ENCODE data around the gene GAPVD1.
"Not testable (repeated sequence)": the region's sequence is repeated elsewhere in the genome, so short reads cannot be mapped to it uniquely, and the experiment has no call there.

The GAPVD1 gene

GRCh38 chr9:125246261-125246667, 15.4 kb upstream of the GAPVD1 start:
- DNase-seq (ENCODE audit: low spot score), result no peak

- no peak for DNase-seq (ENCODE audit: low spot score)
Measured at GRCh38 chr9:125254231-125254630, 7.4 kb upstream of the GAPVD1 start.

GRCh38 chr9:125255781-125256391, 5.7 kb upstream of the GAPVD1 start:
- DNase-seq (ENCODE audit: low spot score), result peak; percentile 70

- no peak for DNase-seq (ENCODE audit: low spot score)
Measured at GRCh38 chr9:125258160-125258785, 3.4 kb upstream of the GAPVD1 start.

GRCh38 chr9:125258832-125259534, 2.6 kb upstream of the GAPVD1 start:
- DNase-seq (ENCODE audit: low spot score), result no peak

GRCh38 chr9:125260561-125260960, 1.1 kb upstream of the GAPVD1 start:
- no peak for DNase-seq (ENCODE audit: low spot score)

GRCh38 chr9:125262294-125262991, 817 bp downstream of the GAPVD1 start:
- DNase-seq (ENCODE audit: low spot score), result peak; percentile 63

GRCh38 chr9:125264068-125264467, 2.4 kb downstream of the GAPVD1 start:
- DNase-seq (ENCODE audit: low spot score), result not testable (repeated sequence)

- no peak for DNase-seq (ENCODE audit: low spot score)
Measured at GRCh38 chr9:125268394-125269013, 6.9 kb downstream of the GAPVD1 start.

- no peak for DNase-seq (ENCODE audit: low spot score)
Measured at GRCh38 chr9:125269014-125269397, 7.4 kb downstream of the GAPVD1 start.

- DNase-seq (ENCODE audit: low spot score), result no peak
Measured at GRCh38 chr9:125271081-125271480, 9.5 kb downstream of the GAPVD1 start.

GRCh38 chr9:125272697-125273096, 11.1 kb downstream of the GAPVD1 start:
- DNase-seq (ENCODE audit: low spot score), result no peak

- DNase-seq (ENCODE audit: low spot score), result no peak
Measured at GRCh38 chr9:125276771-125277170, 15.1 kb downstream of the GAPVD1 start.

- no peak for DNase-seq (ENCODE audit: low spot score)
Measured at GRCh38 chr9:125277411-125277810, 15.8 kb downstream of the GAPVD1 start.

- DNase-seq (ENCODE audit: low spot score), result no peak
Measured at GRCh38 chr9:125280945-125281344, 19.3 kb downstream of the GAPVD1 start.

GRCh38 chr9:125284855-125285254, 23.2 kb downstream of the GAPVD1 start:
- no peak for DNase-seq (ENCODE audit: low spot score)

- DNase-seq (ENCODE audit: low spot score), result not testable (repeated sequence)
Measured at GRCh38 chr9:125286935-125287433, 25.4 kb downstream of the GAPVD1 start.

GRCh38 chr9:125293134-125293533, 31.5 kb downstream of the GAPVD1 start:
- DNase-seq (ENCODE audit: low spot score), result no peak

- DNase-seq (ENCODE audit: low spot score), result no peak
Measured at GRCh38 chr9:125295657-125296056, 34.0 kb downstream of the GAPVD1 start.

GRCh38 chr9:125296843-125297372, 35.3 kb downstream of the GAPVD1 start:
- no peak for DNase-seq (ENCODE audit: low spot score)

GRCh38 chr9:125297917-125298316, 36.3 kb downstream of the GAPVD1 start:
- DNase-seq (ENCODE audit: low spot score), result no peak

- DNase-seq (ENCODE audit: low spot score), result no peak
Measured at GRCh38 chr9:125302241-125302640, 40.6 kb downstream of the GAPVD1 start.
